ENCODE measurements around the gene GINM1.

- TF ChIP-seq CTCF (IDR thresholded peaks at IDR 0.05) (no peak), POLR2A (IDR thresholded peaks at IDR 0.05) (no peak), POLR2AphosphoS5 (IDR thresholded peaks at IDR 0.05; ENCODE audit: insufficient read depth in 1 of 2, low read depth in 1 of 2) (no peak)
Measured at GRCh38 chr6:149567945-149568585, 1.9 kb downstream of the GINM1 start.

Data from vagina (tissue), 2 donors.